Hippocampal formation (tissue), 2 donors: ENCODE measurements around the gene TLL2.
"Not testable (repeated sequence)": the region's sequence is repeated elsewhere in the genome, so short reads cannot be mapped to it uniquely, and the experiment has no call there.

ENCODE experiments used
- DNase-seq, 2 donors: peaks; one replicate each; lab custom pipeline; 2025; lab: John Stamatoyannopoulos, UW

TLL2 gene

DNA sequence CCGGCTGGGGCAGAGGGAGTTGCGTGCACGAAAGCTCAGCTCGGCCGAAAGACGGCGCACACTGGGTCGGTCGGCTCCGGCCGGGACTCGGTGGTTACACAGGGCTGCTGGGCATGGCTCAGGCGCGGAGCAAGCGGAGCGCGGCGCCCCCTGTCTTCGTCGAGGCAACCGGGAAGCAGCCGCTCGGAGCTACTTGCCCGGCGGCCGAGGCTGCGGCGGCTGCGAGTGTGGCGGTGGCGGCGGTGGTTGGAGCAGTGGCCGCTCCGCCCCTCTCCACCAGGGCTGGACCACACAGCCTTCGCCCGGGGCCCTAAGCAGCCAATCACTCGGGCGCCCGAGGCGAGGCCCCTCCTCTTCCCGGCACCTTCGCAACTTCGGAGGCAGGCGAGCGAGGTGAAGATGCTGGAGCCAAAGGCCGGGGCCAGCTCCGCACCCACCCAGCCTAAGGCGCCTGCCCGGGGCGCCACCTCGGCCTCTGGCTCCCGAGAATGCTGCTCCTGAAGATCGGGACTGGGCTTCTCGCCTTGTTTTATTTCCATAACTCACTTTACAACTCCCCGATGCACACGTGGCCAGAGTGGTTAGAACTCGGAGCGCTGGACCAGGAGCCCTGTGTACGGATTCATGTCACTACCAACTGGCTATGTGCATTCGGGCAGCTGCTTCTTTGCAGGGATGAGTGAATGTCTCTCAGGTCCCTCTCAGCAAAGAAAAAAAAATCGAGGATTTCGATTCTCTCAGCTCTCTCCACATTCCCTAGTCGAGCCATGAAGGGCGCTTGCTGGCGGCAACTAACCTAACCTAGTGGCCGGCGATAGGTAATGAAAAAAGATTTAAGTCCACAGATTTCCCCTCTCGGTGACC is at the start of gene TLL2:
Gene TLL2, minus strand, starts transcription at position 229 of the 864 bp plus-strand sequence. CDS start 241 bp downstream, outside the sequence.
- peak; percentile 82 to 86 for DNase-seq

DNA sequence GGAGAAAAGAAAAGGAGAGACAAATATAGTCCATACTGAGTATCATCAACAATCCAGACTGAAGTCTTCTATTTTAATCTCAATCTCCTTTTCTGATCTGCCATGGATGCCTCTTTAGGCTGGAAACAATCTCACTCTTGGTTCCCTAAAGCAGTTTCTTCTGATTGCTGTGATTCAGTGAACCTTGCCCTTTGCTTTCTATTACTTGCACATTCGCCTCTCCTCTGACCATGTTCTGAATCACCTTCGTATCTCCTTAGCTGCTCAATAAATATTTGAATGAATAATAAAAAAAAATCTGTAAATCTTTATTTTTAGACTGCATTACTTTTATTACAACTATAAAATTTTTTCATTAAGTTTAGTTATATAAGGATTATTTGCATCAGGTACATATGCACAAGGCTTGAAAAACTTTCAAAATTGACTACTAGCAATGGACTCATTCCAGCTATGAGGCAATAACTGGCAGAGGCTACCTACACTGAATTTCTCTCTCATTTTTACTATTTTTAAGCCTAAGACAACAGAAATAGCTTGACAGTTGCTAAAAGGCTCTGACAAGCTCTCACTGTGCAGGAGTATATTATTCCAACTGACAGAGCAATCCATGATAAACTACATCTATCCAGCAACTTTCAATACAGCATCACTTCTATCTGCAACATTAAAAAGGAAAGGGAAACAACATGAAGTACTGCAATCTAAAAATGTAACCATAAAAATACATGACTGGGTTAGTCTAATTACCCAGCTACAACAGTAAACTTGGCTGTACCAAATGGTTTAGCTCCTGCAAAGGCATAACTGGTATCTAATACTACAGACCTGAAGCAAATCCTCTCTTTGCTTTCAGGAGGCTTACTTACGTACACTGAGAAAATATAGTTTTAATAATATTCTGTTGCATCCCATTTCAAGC is 47.5 kb upstream of the TLL2 start:
- DNase-seq, result no peak

- DNase-seq, result no peak
Observed at GRCh38 chr10:96560489-96560888, 46.8 kb upstream of the TLL2 start.

- DNase-seq, result peak; percentile 1 to 56
Observed at GRCh38 chr10:96556003-96556402, 42.3 kb upstream of the TLL2 start.

- DNase-seq, result no peak
Observed at GRCh38 chr10:96555330-96555729, 41.6 kb upstream of the TLL2 start.

DNA sequence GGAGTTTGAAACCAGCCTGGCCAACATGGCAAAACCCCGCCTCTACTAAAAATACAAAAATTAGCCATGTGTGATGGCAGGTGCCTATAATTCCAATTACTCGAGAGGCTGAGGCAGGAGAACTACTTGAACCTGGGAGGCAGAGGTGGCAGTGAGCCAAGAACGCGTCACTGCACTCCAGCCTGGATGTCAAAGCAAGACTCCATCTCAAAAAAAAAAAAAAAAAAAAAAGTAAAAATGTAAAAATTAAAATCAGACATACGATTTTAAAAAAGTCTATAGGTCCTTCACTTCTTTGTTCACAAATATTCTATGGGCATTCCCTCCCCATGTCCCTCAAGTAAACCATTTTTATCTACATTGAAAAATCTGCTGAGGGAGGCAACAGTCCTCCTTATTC is 34.9 kb upstream of the TLL2 start:
- no peak for DNase-seq

- not testable (repeated sequence) for DNase-seq
Observed at GRCh38 chr10:96545558-96545957, 31.8 kb upstream of the TLL2 start.

GRCh38 chr10:96541921-96542320 is 28.2 kb upstream of the TLL2 start:
- DNase-seq, result no peak

- DNase-seq, result no peak
Observed at GRCh38 chr10:96540240-96540639, 26.5 kb upstream of the TLL2 start.

DNA sequence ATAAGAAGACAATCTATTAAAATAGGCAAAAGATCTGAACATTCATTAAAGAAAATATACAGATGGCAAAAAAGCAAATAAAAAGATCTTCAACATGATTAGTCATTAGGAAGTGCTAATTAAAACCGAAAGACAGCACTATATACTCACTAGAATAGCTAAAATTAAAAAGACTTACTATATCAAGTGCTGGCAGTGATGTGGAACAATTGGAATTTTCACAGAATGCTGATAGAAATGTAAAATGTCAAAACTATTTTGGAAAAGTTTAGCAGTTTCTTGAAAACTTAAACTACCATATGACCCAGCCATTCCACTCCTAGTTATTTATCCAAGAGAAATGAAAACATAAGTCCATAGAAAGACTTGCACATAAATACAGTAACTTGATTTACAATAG is 25.0 kb upstream of the TLL2 start:
- no peak for DNase-seq

DNA sequence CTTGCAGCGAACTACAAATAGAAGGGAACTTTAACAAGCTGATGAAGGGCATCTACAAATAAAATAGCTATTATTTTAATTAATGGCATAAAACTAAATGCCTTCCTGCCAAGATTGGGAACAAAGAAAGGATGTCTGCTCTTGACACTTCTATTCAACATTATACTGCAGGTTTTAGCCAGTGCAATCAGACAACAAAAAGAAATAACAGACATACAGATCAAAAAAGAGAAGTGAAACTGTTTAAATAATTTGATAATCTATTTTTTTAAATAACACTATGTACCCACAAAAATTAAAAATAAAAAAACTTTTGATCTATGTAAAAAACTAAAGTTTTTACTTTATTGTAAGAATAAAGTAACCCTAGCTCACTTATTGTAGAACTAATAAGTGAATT is 22.4 kb upstream of the TLL2 start:
- DNase-seq, result no peak

GRCh38 chr10:96532523-96532922 is 18.8 kb upstream of the TLL2 start:
- DNase-seq, result no peak

- no peak for DNase-seq
Observed at GRCh38 chr10:96529634-96530279, 16.0 kb upstream of the TLL2 start.

DNA sequence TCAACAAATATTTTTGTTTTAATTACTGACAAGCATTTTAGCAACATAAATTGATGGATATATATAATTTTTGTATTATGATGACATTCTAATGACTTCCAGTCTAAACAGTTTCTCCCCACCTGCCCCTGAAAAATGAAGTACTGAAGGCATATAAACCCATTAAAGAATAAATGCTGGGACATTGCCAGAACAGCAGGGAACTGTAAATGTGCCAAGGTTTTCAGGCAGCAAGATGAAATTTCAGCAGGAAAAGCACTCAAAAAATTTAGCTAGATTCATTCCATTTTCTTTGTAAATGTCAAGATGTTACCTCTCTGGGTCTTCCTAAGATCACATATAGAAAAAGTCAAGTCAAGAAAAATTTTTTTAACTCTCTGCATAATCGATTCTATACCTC is 11.0 kb upstream of the TLL2 start:
- no peak for DNase-seq

GRCh38 chr10:96517284-96517683 is 3.6 kb upstream of the TLL2 start:
- no peak for DNase-seq

DNA sequence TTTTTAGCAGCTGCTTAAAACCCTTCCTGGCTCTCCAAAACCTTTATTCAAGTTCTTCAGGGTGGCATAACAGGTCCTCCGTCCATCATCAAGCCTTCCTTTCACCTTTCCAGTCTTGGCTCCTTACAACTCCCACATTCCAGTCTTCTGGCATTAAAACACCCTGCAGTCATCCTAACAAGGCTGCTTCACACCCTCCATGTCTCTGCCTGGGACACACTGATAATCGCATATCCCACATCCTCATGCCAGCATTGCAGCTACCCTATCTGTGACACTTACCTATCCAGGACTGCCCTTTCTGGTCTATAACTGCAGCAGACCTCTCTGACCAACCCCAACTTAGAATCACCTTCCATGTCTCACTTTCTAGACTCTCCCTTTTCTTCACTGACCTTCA is 2.6 kb upstream of the TLL2 start:
- DNase-seq, result no peak

- DNase-seq, result no peak
Observed at GRCh38 chr10:96513305-96513697, 425 bp downstream of the TLL2 start.

DNA sequence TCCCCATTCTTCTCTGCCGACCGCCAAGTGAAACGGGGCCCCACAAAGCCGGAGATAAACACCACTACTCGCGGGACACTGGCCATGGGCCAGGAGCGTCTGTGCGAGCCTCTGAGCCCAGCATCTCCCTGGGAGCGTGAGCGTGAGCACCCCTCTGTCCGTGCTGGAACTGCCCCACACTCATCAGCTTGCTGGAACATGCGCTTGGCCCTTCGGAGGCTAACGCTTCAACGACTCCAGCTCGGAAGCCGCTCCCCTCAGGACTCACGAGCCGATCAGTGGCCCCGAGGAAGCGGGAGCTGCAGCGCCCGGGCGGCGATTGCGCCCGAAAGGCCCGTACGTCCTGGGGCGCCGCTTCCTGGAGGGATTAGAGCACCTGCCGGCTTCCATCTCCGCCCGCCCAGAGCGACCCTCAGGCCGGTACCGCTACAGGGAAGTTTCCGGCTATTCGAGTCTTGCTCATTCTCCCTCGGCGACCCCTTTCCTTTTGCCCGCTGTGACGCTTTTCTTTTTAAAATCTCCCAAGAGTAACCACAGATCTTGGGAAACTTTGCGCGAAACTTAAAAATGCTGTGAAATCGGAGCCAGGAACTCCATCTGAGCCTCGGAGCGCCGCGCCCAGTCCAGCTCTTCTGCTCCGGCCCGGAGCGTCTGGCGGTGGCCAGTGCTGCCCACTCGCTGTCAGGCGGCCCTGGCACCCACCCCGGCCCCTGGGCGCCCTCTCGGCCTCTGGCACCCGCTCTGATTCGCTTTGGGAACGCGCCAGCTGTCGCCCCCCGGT is 1.0 kb downstream of the TLL2 start:
- DNase-seq, result no peak

- DNase-seq, result no peak
Observed at GRCh38 chr10:96511044-96511945, 2.4 kb downstream of the TLL2 start.

GRCh38 chr10:96509017-96509641 is 4.6 kb downstream of the TLL2 start:
- DNase-seq, result no peak
